Mesodermal cell (in vitro differentiated cells): Measurements from ENCODE around the gene C17orf114.

Source experiments
- H3K27ac ChIP-seq: 2 replicates; pipeline ENCODE4 v1.7.0; 2013; ENCODE audit warnings: mild to moderate bottlenecking, low read depth, low read length, moderate library complexity; ENCODE audit not compliant: severe bottlenecking
- H3K36me3 ChIP-seq: 2 replicates; pipeline ENCODE4 v1.7.1; 2013; ENCODE audit warnings: mild to moderate bottlenecking, low read length, moderate library complexity; ENCODE audit not compliant: control insufficient read depth, insufficient read depth
- H3K4me1 ChIP-seq: one replicate; pipeline ENCODE4 v1.7.1; 2013; ENCODE audit warnings: mild to moderate bottlenecking, low read length; ENCODE audit not compliant: insufficient read depth, control insufficient read depth, poor library complexity, severe bottlenecking
- H3K4me3 ChIP-seq: 2 replicates; pipeline ENCODE4 v1.7.0; 2013; ENCODE audit warnings: low read length, control low read depth, mild to moderate bottlenecking; ENCODE audit not compliant: insufficient read depth, poor library complexity, severe bottlenecking; ENCODE audit errors: extremely low read depth
- H3K9me3 ChIP-seq: 2 replicates; pipeline ENCODE4 v1.7.1; 2013; ENCODE audit warnings: mild to moderate bottlenecking, low read length, moderate library complexity; ENCODE audit not compliant: control insufficient read depth
- WGBS, 2 experiments: methylation state at CpG; one replicate each; pipeline ENCODE4 v1.1.5; 2013; ENCODE audit warnings: missing lambda C conversion rate in 2 of 2; ENCODE audit not compliant: insufficient coverage in 2 of 2; 5-methylcytosine and 5-hydroxymethylcytosine counted together

Gene C17orf114

DNA sequence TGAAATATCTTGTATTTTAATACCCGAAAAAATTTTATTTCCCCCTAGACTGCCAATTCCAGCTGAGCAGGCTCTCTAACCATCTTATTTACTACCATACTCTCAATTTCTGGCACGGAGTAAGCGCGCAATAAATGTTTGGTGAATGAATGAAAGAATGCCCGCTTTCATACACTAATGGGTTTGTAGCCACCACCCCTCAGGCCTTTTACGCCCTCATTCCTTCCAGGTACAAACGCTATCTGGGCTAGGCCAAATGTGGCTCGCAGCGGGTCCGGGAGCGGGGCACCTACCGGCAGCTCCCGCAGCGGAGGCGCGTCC is 4.3 kb upstream of the C17orf114 start:
- H3K4me1 ChIP-seq: peaks cover 4% of the 10 kb centered on the region
- H3K9me3 ChIP-seq: no peaks in the 10 kb centered on the region
- WGBS, 2 experiments: 0 to 2% methylated on average over 9 to 10 of the region's 16 CpGs
- peaks cover 28% of the 10 kb centered on the region for H3K36me3 ChIP-seq
- H3K27ac ChIP-seq: no peak overlapping the region
- peak overlapping the region; percentile 68 for H3K4me3 ChIP-seq

DNA sequence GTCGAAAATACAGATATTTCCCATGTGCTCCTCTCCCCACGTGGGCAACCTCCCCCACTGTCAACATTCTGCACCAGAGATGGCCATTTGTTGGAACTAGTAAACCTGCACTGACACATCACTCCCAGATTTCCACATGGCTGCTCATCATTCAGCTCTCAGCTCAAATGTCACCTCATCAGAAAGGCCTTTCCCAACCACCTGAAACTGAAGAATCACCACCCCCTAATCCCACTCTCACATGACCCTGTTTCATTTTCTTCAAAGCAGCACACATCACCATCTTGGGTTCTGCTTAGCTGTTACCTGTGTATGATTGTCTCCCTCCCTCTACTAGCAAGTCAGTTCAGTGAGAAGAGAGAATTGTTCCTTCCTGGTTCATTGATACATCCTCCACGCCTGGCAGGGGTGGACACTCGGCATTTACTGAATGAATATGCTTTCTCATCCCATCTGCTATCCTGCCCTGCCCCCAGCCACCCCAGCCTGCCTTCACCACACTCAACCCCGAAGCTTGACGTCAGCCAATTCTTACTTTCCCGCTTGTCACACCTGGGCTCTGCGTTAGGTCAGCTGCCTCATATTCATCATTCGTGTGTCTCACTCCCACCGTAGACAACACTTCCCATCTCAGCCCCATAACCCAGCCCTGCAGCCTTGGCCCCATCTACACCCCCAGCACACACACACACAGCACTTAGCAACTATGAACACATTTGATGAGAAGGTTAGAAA is 1.5 kb downstream of the C17orf114 start:
- Histone ChIP-seq H3K4me3 (no peak overlapping the region), H3K27ac (no peak overlapping the region), H3K9me3 (no peaks in the 10 kb centered on the region), H3K4me1 (no peaks in the 10 kb centered on the region), H3K36me3 (peaks cover 25% of the 10 kb centered on the region)
- WGBS, 2 experiments: 69 to 74% methylated on average over 8 to 10 of the region's 10 CpGs

DNA sequence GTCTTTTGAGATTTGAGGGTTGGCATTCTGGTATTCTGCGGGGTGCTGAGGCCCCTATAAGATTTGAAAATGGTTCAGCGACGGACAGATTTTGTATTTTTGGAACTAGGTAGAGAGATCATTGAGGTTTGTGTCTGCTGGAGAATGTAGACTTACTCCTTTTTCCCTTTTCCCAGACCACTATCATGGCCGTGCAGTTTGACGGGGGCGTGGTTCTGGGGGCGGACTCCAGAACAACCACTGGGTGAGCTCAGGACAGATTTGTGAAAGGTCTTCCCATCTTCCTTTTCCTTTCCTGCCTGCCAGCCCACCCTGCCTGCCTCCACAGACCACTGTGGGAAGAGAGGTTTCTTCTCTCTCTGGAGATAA is 5.6 kb downstream of the C17orf114 start:
- Histone ChIP-seq H3K4me3 (peak overlapping the region; percentile 74), H3K4me1 (no peaks in the 10 kb centered on the region), H3K9me3 (no peaks in the 10 kb centered on the region), H3K27ac (peak overlapping the region; percentile 39), H3K36me3 (peaks cover 25% of the 10 kb centered on the region)
- 0% methylated on average over 1 to 2 of the region's 7 CpGs for WGBS, 2 experiments

DNA sequence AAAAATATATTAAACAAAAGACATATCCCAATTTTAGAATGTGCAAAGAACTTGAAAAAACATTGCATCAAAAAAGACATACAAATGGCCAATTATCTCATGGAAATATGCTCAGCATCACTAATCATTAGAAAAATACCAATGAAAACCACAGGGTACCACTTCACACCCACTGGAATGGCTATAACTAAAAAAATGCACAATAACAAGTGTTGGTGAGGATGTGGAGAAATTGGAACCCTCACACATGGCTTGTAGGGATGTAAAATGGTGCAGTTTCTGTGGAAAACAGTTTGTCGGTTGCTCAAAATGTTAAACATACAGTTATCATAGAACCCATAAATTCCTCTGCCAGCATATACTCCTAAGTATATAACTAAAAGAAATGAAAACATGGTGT is 7.0 kb downstream of the C17orf114 start:
- WGBS, 2 experiments: no CpG with 5 or more reads among the region's 1 CpG
- Histone ChIP-seq H3K9me3 (no peaks in the 10 kb centered on the region), H3K27ac (no peak overlapping the region), H3K4me1 (peaks cover 6% of the 10 kb centered on the region), H3K36me3 (peaks cover 25% of the 10 kb centered on the region), H3K4me3 (no peak overlapping the region)

DNA sequence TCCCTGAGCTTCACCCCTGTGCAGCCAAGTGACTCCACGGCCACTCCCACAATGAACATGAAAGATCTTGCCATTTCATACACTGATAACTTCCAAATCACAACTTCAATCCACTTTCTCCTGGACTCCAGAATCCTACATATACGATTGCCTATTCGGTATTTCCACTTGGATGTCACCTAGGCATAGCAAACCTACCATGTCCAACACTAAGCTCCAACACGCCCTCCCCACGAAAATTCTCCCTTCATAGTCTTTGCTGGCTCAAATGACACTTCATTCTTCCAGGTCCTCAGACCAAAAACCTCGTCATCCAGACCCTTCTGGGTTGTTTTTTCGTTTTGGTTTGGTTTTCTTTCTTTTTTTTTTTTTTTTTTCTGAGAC is 11.4 kb downstream of the C17orf114 start:
- peak overlapping the region; percentile 62 for H3K4me3 ChIP-seq
- no peaks in the 10 kb centered on the region for H3K36me3 ChIP-seq
- H3K9me3 ChIP-seq: no peaks in the 10 kb centered on the region
- peak overlapping the region; percentile 59 for H3K27ac ChIP-seq
- H3K4me1 ChIP-seq: peaks cover 10% of the 10 kb centered on the region
- WGBS, 2 experiments: 78 to 95% methylated on average over 4 to 5 of the region's 7 CpGs

DNA sequence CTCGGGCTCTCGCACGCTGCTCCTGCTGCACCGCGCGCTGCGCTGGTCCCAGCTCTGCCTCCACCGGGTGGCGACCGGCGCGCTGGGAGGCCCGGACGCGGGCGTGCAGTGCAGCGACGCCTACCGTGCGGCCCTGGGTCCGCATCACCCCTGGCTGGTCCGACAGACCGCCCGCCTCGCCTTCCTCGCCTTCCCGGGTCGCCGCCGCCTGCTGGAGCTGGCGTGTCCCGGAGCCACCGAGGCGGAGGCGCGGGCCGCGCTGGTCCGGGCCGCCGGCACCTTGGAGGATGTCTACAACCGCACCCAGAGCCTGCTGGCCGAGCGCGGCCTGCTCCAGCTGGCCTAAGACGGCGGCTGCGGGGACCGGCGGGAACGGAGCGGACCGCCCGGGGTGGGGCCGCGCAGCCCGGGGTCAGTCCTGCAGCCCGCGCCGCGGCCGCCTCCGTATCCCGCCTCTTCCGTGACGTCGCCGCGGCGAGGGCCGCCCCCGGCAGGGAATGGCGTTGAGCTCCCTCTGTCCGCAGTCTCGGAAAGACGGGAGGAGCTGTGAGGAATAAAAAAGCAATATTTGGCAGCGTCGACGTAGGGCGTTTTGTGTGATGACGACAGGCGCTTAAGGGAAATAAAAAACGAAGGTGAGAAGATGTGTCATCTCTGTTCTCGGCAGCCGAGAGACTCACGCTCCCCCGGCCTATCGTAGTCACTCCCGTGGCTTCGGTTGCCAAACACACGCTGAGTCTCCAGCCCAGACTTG is 12.0 kb downstream of the C17orf114 start:
- peaks cover 10% of the 10 kb centered on the region for H3K4me1 ChIP-seq
- H3K27ac ChIP-seq: peak overlapping the region; percentile 59
- H3K9me3 ChIP-seq: no peaks in the 10 kb centered on the region
- H3K4me3 ChIP-seq: peak overlapping the region; percentile 62
- no peaks in the 10 kb centered on the region for H3K36me3 ChIP-seq
- WGBS, 2 experiments: 1% methylated on average over 79 to 89 of the region's 91 CpGs

DNA sequence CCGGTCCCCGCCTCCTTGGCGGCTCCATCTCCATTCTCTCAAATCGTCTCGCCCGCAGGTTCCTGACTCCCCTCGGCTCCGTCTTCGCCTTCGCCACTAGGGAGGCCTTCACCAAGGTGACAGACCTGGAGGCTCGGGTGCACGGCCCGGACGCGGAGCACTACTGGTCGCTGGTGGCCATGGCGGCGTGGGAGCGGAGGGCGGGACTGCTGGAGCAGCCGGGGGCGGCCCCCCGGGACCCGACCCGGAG is 12.5 kb downstream of the C17orf114 start:
- 0 to 1% methylated on average over 18 to 21 of the region's 25 CpGs for WGBS, 2 experiments
- H3K27ac ChIP-seq: peak overlapping the region; percentile 59

DNA sequence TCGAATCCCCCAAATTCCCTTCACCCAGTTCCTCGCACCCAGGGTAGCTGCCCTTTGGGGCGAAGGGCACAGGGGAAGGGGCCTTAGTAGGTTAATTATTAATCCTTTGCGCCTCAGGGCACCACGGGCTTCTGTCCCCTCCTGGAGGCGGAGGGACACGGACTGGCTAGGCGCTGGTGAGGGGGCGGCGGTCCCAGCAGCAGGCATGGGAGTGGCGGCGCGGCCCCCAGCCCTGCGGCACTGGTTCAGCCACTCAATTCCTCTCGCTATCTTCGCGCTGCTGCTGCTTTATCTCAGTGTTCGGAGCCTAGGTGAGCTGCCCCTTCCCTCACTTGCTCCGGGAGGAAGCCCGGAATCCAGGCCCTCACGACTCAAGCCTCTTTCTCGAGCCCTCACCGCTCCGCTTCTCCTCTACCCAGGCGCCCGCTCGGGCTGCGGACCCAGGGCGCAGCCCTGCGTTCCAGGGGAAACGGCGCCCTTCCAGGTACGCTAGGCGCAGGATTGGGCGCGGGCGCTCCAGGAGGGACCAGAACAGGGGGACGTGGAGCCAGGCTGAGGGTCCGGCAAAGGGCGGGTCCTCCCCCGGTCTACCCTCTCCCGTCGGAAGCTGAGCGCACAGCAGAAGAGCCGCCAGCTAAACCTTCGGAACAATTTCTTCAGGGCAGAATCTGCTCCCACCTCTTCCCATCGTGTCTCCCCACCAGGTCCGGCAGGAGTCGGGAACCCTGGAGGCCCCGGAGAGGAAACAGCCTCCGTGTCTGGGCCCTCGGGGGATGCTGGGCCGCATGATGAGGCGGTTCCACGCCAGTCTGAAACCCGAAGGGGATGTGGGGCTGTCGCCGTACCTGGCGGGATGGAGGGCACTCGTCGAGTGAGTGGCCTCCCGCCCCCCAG is 13.1 kb downstream of the C17orf114 start, which contains the start of gene GLTPD2:
Gene GLTPD2, plus strand, starts transcription at position 158 of the 894 bp plus-strand sequence. Its CDS starts 48 bp downstream, at position 206.
- 5 to 8% methylated on average over 48 to 49 of the region's 62 CpGs for WGBS, 2 experiments
- H3K27ac ChIP-seq: peak within 1 kb of the TSS; percentile 59
- peak within 1 kb of the TSS; percentile 62 for H3K4me3 ChIP-seq
- H3K36me3 ChIP-seq: no peaks in the 10 kb centered on the region
- no peaks in the 10 kb centered on the region for H3K9me3 ChIP-seq
- H3K4me1 ChIP-seq: peaks cover 10% of the 10 kb centered on the region

More for the DNA sequence above, 12.5 kb downstream of the C17orf114 start:
- H3K9me3 ChIP-seq: no peaks in the 10 kb centered on the region
- H3K4me1 ChIP-seq: peaks cover 10% of the 10 kb centered on the region
- H3K36me3 ChIP-seq: no peaks in the 10 kb centered on the region
- peak overlapping the region; percentile 62 for H3K4me3 ChIP-seq

DNA sequence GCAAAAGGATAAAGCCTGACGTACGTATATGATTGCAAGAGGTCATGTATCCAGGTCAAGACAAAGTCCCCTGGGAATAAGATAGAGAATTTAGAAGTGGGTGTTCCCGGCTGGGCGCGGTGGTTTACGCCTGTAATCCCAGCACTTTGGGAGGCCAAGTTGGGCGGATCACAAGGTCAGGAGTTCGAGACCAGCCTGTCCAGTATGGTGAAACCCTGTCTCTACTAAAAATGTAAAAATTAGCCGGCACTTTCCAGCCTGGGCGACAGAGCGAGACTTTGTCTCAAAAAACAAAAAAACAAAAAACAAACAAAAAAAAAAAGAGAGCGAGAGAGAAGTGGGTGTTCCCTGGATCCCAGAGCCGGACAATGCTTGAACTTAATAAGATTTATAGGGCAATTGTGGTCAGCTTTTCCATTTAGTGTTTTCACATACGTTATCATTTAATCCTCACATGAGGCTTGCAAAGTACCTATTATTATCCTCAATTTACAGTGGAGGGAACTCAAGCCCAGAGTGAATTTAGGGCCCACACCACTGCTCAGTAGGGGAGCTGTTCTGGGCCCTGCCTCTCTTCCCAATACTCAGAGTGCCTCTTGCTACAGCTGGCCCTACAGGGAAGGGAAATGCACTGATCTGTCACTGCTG is 13.8 kb downstream of the C17orf114 start:
- peaks cover 10% of the 10 kb centered on the region for H3K4me1 ChIP-seq
- peak overlapping the region; percentile 62 for H3K4me3 ChIP-seq
- H3K27ac ChIP-seq: no peak overlapping the region
- no peaks in the 10 kb centered on the region for H3K36me3 ChIP-seq
- no peaks in the 10 kb centered on the region for H3K9me3 ChIP-seq
- WGBS, 2 experiments: 94% methylated on average over 8 to 11 of the region's 14 CpGs

DNA sequence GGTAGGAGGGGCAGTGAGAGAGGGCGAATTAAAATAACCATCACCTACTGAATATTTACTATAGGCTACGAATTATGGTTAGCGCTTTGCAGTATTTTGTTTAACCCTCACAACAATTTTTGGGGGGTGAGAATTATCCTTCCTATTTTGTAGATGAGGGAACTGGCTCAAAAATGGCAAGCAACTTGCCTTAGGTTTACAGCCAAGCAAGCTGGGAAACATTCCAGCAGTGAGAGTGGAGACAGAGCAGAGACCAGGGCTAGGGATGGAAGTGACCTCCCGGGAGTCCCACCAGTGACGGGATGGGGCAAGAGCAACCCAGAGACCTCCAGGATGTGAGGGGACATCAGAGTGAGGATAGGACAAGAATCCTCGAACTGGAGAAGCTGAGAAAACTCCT is 15.6 kb downstream of the C17orf114 start:
- H3K27ac ChIP-seq: no peak overlapping the region
- 29 to 67% methylated on average over 2 to 3 of the region's 6 CpGs for WGBS, 2 experiments
- no peaks in the 10 kb centered on the region for H3K36me3 ChIP-seq

More for the DNA sequence above, 15.6 kb downstream of the C17orf114 start:
- Histone ChIP-seq H3K4me3 (no peak overlapping the region), H3K4me1 (peaks cover 10% of the 10 kb centered on the region), H3K9me3 (no peaks in the 10 kb centered on the region)
